K562 (cell line): ENCODE results near the gene SPAG4. TPM values are rescaled to one million over a fixed set of nuclear protein-coding genes. Genes with fewer than 3 reads are reported as not detected.

ENCODE experiments used
- ATAC-seq: fragments of 200-7000 bp; cut with Tn5 transposase; 3 replicates; pipeline ENCODE4 v1.9.1; 2020; ENCODE audit warnings: moderate library complexity
- BruUV-seq: library from RNA; stranded (reverse); fragments of 400-500 nt; replicated peaks from 2 replicates; lab custom pipeline; 2021; lab: Mats Ljungman, UMichigan
- CTCF ChIA-PET: fragments of 300-600 bp; formaldehyde crosslinking; extraction: SDS; loops from one replicate; lab custom pipeline; 2021; ENCODE audit warnings: low intra/inter-chr PET ratio; lab: Yijun Ruan, JAX
- POLR2A ChIA-PET: fragments of 300-600, 350-650 bp; sonication (Branson Sonifier 250); formaldehyde crosslinking; extraction: SDS; loops from one replicate; lab custom pipeline; 2021; ENCODE audit warnings: antibody characterized with exemption, inconsistent platforms; lab: Yijun Ruan, JAX
- DNase-seq, 4 experiments: peaks; one replicate each; pipeline versions ENCODE4 v3.0.0 to v3.0.0-alpha.2; 2011 to 2018; ENCODE audit warnings: low spot score in 3 of 4, mixed read lengths in 3 of 4; ENCODE audit errors: extremely low read depth in 1 of 4
- FAIRE-seq: peaks from 2 replicates; lab custom pipeline; 2011; peaks lifted over from hg19 to GRCh38; lab: Jason Lieb, UNC
- H2AFZ ChIP-seq: 2 replicates; pipeline ENCODE4 v1.6.0; 2011; ENCODE audit warnings: low read depth, low read length, control low read depth, inconsistent platforms
- H3K27ac ChIP-seq: fragments of 200-600 bp; 3 replicates; pipeline ENCODE4 v1.8.0; 2011; ENCODE audit warnings: low read depth, mild to moderate bottlenecking, control low read depth, inconsistent platforms, low read length, moderate library complexity, mixed read lengths; ENCODE audit errors: extremely low read depth
- H3K27me3 ChIP-seq, 2 experiments: fragments of 300-600 bp in 1 of 2; 2 replicates in 1 of 2; 3 replicates in 1 of 2; pipeline versions ENCODE4 v1.6.0 to v1.8.0; 2011; ENCODE audit warnings: inconsistent platforms in 2 of 2, low read length in 2 of 2, mild to moderate bottlenecking in 1 of 2, mixed read lengths in 1 of 2, moderate library complexity in 1 of 2; ENCODE audit not compliant: control insufficient read depth in 2 of 2, insufficient read depth in 2 of 2
- H3K36me3 ChIP-seq: fragments of 300-600 bp; 3 replicates; pipeline ENCODE4 v1.8.0; 2011; ENCODE audit warnings: mild to moderate bottlenecking, low read length, inconsistent platforms; ENCODE audit not compliant: control insufficient read depth, insufficient read depth
- H3K4me1 ChIP-seq, 2 experiments: fragments of 200-600 bp in 1 of 2; replicated peaks in 1 of 2; 2 replicates in 1 of 2; 3 replicates in 1 of 2; pipeline versions ENCODE4 v1.5.1 to v1.8.0; 2011; ENCODE audit warnings: inconsistent platforms in 2 of 2, low read length in 2 of 2, mild to moderate bottlenecking in 1 of 2, mixed read lengths in 1 of 2, moderate library complexity in 1 of 2; ENCODE audit not compliant: control insufficient read depth in 2 of 2, insufficient read depth in 2 of 2
- H3K4me2 ChIP-seq: 2 replicates; pipeline ENCODE4 v1.6.1; 2011; ENCODE audit warnings: low read length, control low read depth, inconsistent platforms, mixed read lengths; ENCODE audit not compliant: insufficient read depth
- H3K4me3 ChIP-seq: fragments of 200-600 bp; sonication (generic), shearing (Covaris generic); 2 replicates; pipeline ENCODE4 v1.5.1; 2016; ENCODE audit warnings: control low read depth, inconsistent platforms
- H3K79me2 ChIP-seq: fragments of 200-600 bp; 3 replicates; pipeline ENCODE4 v1.8.0; 2011; ENCODE audit warnings: low read length, inconsistent platforms; ENCODE audit not compliant: control insufficient read depth, insufficient read depth
- H3K9ac ChIP-seq, 2 experiments: 2 replicates each; pipeline versions ENCODE4 v1.6.0 to v1.6.1; 2011; ENCODE audit warnings: low read depth in 2 of 2, low read length in 2 of 2, control low read depth in 1 of 2, inconsistent platforms in 1 of 2, mild to moderate bottlenecking in 1 of 2, mixed read lengths in 1 of 2; ENCODE audit not compliant: insufficient read depth in 1 of 2
- H3K9me1 ChIP-seq: one replicate; pipeline ENCODE4 v1.6.0; 2011; ENCODE audit warnings: inconsistent platforms, mild to moderate bottlenecking, low read length, moderate library complexity; ENCODE audit not compliant: control insufficient read depth, insufficient read depth
- H3K9me3 ChIP-seq: replicated peaks from 2 replicates; pipeline ENCODE4 v1.5.1; 2011; ENCODE audit warnings: low read depth, low read length, inconsistent platforms; ENCODE audit not compliant: control insufficient read depth, insufficient read depth
- H4K20me1 ChIP-seq: replicated peaks from 2 replicates; pipeline ENCODE4 v1.6.1; 2011; ENCODE audit warnings: low read length, inconsistent platforms, mixed read lengths; ENCODE audit not compliant: control insufficient read depth, insufficient read depth
- CEBPB ChIP-seq: fragments of 450-650 bp; IDR thresholded peaks from 2 replicates; pipeline ENCODE4 v1.6.1; 2016; ENCODE audit warnings: missing genetic modification characterization, missing compliant biosample characterization
- CEBPG ChIP-seq, 3 experiments: fragments of 200-800 bp in 1 of 3; sonication (Bioruptor generic) in 1 of 3; sonication (generic) in 1 of 3; formaldehyde crosslinking in 1 of 3; IDR thresholded peaks in 2 of 3; conservative IDR thresholded peaks in 1 of 3; 2 replicates each; pipeline versions ENCODE4 v1.6.1 to v1.8.0; 2016 to 2022; ENCODE audit warnings: missing compliant biosample characterization in 2 of 3, missing genetic modification characterization in 2 of 3, mild to moderate bottlenecking in 1 of 3, missing genetic modification reagents in 1 of 3
- CREB3 ChIP-seq: fragments of 450-650 bp; conservative IDR thresholded peaks from 2 replicates; pipeline ENCODE4 v1.6.1; 2016; ENCODE audit warnings: missing genetic modification characterization, low read depth, mild to moderate bottlenecking, missing compliant biosample characterization, moderate library complexity
- KLF16 ChIP-seq: IDR thresholded peaks from 2 replicates; pipeline ENCODE4 v1.6.1; 2016; ENCODE audit warnings: antibody characterized with exemption
- ZNF133 ChIP-seq: fragments of 250-450 bp; sonication (Bioruptor Pico); IDR thresholded peaks from 2 replicates; pipeline ENCODE4 v1.4.0; 2020; ENCODE audit warnings: mild to moderate bottlenecking
- WGBS: fragments of 100-300 bp; shearing (Covaris generic); methylation state at CpG from one replicate; pipeline ENCODE4 v1.1.6; 2016; ENCODE audit warnings: low coverage, mixed read lengths; ENCODE audit not compliant: insufficient coverage; ENCODE audit errors: missing lambda C conversion rate; 5-methylcytosine and 5-hydroxymethylcytosine counted together
- in situ Hi-C: fragments of 300-500 bp; cut with MboI; formaldehyde crosslinking; loops from 4 replicates; pipeline ENCODE4 v1.15.0; 2018; ENCODE audit warnings: inconsistent platforms, mixed read lengths
- intact Hi-C: fragments of 100-400 bp; cut with micrococcal nuclease; formaldehyde crosslinking; loops from 2 replicates; pipeline ENCODE4 v1.14.2; 2022
- polyA plus RNA-seq, 8 experiments: library from polyadenylated mRNA; depleted of rRNA in 4 of 8; stranded (reverse) in 5 of 8; unstranded in 3 of 8; fragments of >200 nt; fragmentation: Nextera tagmentation in 2 of 8; fragmentation: Illumina TruSeq in 1 of 8; extraction: Ambion mirVana in 2 of 8; extraction: Trizol in 1 of 8; gene quantifications; 2 replicates each; pipeline versions ENCODE4 v1.2.1 to v1.2.3, GENCODE V29; 2011 to 2014; ENCODE audit warnings: inconsistent platforms in 1 of 8, missing spikeins in 1 of 8
- total RNA-seq, 7 experiments: library from RNA; depleted of rRNA in 6 of 7; stranded (reverse); fragments of >200 nt in 6 of 7; fragmentation: Illumina TruSeq in 2 of 7; extraction: Trizol in 2 of 7; gene quantifications; 2 replicates each; pipeline versions ENCODE4 v1.2.1 to v1.2.3, GENCODE V29; 2011 to 2021; ENCODE audit warnings: low replicate concordance in 1 of 7
- TF ChIP-seq, protein P1 (sequence below), 2 experiments: fragments of 450-650 bp in 1 of 2; sonication (generic) in 1 of 2; formaldehyde crosslinking in 1 of 2; IDR thresholded peaks in 1 of 2; conservative IDR thresholded peaks in 1 of 2; 2 replicates each; pipeline versions ENCODE4 v1.6.1 to v1.8.1; 2016 to 2023; ENCODE audit warnings: mild to moderate bottlenecking in 2 of 2, moderate library complexity in 2 of 2, inconsistent platforms in 1 of 2, missing genetic modification reagents in 1 of 2

SPAG4 gene
- total and polyA plus RNA-seq, 9 of the 15 experiments (the other 6 are each of a cell fraction or from before 2014, with no cell fraction given): 1.6 to 11.4 (median 4.6) TPM

- no peak for ATAC-seq
- H3K27ac ChIP-seq: no peak overlapping the region
- WGBS: 48% methylated on average over 5 of the region's 8 CpGs
- H4K20me1 ChIP-seq: no peaks in the 10 kb centered on the region
- no peak for TF ChIP-seq KLF16
- peak; percentile 11; the same call in 1 of the 2 replicates for TF ChIP-seq CEBPG (CRISPR knock-in tag; IDR thresholded peaks at IDR 0.05)
- TF ChIP-seq CEBPG (tag; conservative IDR thresholded peaks at IDR 0.05 in 1 of 2, IDR thresholded peaks at IDR 0.05 in 1 of 2): 0 out of 4 replicates have a peak, but pooled peaks of 1 of the 2 experiments have one; percentile 33
- TF ChIP-seq ZNF133 (CRISPR knock-in tag): no peak
- TF ChIP-seq CEBPB: 0 out of 2 replicates have a peak, but pooled peaks have one; percentile 56
- TF ChIP-seq CREB3 (tag): no peak
- TF ChIP-seq, protein P1, sequence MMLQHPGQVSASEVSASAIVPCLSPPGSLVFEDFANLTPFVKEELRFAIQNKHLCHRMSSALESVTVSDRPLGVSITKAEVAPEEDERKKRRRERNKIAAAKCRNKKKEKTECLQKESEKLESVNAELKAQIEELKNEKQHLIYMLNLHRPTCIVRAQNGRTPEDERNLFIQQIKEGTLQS (IDR thresholded peaks at IDR 0.05): peak; percentile 24; the same call in 1 of the 2 replicates
- TF ChIP-seq, protein P1 (CRISPR knock-in tag; conservative IDR thresholded peaks at IDR 0.05): no peak
- TF ChIP-seq, all 486 proteins: peak for 3
- ChIA-PET CTCF (no interaction called here), POLR2A (interaction anchor here (0.7 to 1.3 kb wide), 4 partner anchors 11 to 64 kb away, joined by 3 to 5 read pairs (median 4); no protein-coding TSS in a partner anchor)
- Histone ChIP-seq H3K9ac (no peak overlapping the region), H3K4me2 (no peak overlapping the region), H2AFZ (no peak overlapping the region), H3K9me3 (no peaks in the 10 kb centered on the region), H3K9me1 (no peaks in the 10 kb centered on the region), H3K27me3 (no peaks in the 10 kb centered on the region; a peak in 1 of 5 replicates), H3K79me2 (no peaks in the 10 kb centered on the region), H3K4me3 (no peak overlapping the region), H3K36me3 (no peaks in the 10 kb centered on the region), H3K4me1 (no peaks in the 10 kb centered on the region)
- in situ Hi-C loops: no loop called here
- intact Hi-C loops: no loop called here
- BruUV-seq: no TSS peak
- FAIRE-seq (no peak), DNase-seq (no peak)
These were observed 37.2 kb upstream of the SPAG4 start for GRCh38 chr20:35578469-35578868.
